TTC549 (cell line): ENCODE data around the gene AP1G2.
"Not testable (repeated sequence)": the region's sequence is repeated elsewhere in the genome, so short reads cannot be mapped to it uniquely, and the experiment has no call there.

ENCODE experiments used
- FAIRE-seq: peaks from 2 replicates; lab custom pipeline; 2012; peaks lifted over from hg19 to GRCh38; lab: Jason Lieb, UNC

The AP1G2 gene

DNA sequence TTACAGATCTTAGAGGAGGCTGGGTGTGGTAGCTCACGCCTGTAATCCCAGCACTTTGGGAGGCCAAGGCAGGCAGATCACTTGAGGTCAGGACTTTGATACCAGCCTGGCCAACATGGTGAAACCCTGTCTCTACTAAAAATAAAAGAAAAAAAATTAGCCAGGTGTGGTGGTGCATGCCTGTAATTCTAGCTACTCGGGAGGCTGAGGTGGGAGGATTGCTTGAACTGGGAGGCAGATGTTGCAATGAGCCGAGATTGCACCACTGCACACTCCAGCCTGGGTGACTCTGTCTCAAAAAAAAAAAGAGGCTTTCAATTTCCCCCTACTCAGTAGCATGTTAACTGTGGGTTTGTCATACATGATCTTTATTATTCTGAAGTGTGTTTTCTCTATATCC lies 26.6 kb upstream of the AP1G2 start:
- not testable (repeated sequence) for FAIRE-seq

DNA sequence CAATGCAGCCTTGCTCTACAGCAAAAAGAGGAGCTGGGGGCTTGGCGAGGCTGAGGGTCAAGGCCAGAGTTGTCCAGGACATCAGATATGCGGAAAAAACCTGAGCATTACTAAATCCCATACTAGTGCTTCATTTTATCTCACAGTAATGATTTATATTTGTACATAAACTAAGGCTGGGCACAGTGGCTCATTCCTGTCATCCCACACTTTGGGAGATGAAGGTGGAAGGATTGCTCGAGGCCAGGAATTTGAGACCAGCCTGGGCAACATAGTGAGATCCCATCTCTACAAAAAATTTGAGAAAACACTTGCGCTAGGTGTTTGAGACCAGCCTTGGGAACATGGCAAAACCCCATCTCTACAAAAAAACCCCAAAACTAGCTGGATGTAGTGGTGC lies 22.6 kb upstream of the AP1G2 start:
- FAIRE-seq: no peak

DNA sequence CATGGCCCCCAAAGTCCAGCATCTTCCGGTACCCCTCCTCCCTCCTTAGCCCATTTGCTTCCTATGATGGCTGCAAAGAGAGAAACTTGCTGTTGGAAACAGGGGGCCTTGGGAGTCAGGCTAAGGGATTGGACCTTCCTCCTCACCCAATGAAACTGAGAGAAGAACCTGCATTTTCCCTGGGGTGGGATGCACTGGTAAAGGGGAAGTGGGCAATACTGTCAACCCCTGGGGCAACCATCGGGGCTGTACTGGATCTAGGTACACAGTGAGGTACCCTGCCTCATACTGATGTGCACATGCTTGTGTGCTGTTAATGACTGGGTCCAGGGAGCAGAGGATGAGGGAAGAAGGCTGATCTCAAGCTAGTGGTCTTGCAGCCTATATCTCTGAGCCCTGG lies 22.0 kb upstream of the AP1G2 start:
- FAIRE-seq: no peak

DNA sequence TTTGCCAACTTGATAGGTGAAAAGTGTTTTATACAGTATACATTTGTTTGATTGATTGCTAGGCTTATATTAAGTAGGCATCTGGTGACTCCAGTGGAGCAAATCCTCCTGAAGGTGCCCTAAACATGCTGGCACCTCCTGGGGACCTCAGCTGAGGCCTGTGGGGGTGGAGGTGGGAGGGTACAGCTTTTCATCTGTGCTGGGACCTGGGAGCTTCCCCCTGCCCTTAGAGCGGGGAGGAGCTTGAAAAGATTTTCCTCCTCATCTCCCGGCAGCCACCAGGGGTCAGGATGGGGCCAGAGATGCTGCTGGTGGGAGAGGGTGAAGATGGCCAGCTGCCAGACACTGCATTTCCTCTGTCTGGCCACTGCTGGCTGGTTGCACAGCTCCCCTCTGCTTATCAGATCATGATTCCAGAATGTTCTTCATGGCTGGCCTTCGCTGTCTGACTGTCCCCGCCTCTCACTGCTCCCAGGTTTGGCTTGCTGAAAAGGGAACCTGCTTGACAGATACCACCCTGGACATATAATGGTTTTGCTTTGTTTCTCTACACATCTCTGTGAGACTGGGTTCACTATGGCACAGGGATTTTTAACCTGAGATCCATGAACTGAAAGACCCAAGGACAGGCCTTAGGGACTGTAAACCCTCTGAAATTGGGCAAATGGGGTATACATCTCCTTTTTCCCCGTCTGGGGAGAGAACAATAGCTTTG lies 21.4 kb upstream of the AP1G2 start:
- FAIRE-seq: no peak

DNA sequence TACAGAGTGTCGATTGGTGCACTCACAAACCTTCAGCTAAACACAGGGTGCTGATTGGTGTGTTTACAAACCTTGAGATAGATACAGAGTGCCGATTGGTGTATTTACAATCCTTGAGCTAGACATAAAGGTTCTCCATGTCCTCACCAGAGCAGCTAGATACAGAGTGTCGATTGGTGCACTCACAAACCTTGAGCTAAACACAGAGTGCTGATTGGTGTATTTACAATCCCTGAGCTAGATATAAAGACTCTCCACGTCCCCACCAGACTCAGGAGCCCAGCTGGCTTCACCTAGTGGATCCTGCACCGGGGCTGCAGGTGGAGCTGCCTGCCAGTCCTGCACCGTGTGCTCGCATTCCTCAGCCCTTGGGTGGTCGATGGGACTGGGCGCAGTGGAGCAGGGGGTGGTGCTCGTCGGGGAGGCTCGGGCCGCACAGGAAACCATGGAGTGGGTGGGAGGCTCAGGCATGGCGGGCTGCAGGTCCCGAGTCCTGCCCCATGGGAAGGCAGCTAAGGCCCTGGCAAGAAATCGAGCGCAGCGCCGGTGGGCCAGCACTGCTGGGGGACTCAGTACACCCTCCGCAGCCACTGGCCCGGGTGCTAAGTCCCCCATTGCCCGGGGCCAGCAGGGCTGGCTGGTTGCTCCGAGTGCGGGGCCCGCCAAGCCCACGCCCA lies 17.1 kb upstream of the AP1G2 start:
- FAIRE-seq: not testable (repeated sequence)

DNA sequence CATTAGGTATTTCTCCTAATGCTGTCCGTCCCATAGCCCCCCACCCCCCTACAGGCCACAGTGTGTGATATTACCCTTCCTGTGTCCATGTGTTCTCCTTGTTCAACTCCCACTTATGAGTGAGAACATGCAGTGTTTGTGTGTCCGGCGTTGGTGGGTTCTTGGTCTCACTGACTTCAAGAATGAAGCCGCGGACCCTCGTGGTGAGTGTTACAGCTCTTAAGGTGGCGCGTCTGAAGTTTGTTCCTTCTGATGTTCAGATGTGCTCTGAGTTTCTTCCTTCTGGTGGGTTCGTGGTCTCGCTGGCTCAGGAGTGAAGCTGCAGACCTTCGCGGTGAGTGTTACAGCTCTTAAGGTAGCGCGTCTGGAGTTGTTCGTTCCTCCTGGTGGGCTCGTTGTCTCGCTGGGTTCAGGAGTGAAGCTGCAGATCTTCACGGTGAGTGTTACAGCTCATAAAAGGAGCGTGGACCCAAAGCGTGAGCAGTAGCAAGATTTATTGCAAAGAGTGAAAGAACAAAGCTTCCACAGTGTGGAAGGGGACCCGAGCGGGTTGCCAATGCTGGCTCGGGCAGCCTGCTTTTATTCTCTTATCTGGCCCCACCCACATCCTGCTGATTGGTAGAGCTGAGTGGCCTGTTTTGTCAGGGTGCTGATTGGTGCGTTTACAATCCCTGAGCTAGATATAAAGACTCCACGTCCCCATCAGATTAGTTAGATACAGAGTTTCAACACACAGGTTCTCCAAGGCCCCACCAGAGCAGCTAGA lies 16.4 kb upstream of the AP1G2 start:
- not testable (repeated sequence) for FAIRE-seq

DNA sequence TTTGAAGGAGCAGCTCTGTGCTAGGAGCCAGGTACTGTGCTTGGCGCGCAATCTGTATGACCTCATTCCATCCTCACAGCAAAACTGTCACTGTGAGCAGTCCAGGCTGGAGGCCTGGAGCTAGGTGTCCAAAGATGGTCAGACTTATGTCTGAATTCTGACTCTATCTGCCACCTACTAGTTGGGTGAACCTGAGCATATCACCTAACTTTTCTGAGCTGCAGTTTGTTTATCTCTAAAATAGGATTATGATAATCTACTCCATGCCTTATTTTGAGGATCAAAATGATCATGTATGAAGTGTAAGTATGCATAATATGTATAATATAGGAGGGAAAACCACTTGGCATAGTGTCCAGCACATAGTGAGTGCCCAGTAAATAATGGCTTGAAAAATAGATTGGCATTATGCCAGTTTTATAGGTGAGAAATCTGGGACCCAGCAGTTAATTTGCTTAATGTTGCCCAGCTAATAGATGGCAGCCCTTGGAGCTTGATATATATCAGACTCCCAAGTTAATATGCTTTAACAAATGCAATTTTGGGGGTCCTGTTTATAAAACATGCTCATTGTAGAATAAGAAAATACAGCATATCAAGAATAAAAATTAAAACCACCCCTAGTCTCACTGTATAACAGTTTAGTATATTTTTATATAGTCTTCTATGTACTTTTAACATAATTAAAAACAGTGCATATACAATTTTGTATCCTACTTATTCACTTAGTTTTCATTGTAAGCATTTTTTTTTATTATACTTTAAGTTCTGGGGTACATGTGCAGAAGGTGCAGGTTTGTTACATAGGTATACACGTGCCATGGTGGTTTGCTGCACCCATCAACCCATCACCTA lies 15.5 kb upstream of the AP1G2 start:
- no peak for FAIRE-seq

DNA sequence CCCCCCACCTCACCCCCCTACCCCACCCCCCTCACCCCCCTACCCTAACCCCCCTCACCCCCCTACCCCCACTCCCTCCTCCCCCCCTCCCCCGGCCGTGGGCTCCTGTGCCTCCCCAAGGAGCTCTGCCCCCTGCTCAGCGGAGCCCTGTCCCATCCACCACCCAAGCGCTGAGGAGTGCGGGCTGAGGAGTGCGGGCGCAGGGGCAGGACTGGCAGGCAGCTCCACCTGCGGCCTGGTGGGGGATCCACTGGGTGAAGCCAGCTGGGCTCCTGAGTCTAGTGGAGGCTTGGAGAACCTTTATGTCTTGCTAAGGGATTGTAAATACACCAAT lies 13.3 kb upstream of the AP1G2 start:
- FAIRE-seq: no peak

DNA sequence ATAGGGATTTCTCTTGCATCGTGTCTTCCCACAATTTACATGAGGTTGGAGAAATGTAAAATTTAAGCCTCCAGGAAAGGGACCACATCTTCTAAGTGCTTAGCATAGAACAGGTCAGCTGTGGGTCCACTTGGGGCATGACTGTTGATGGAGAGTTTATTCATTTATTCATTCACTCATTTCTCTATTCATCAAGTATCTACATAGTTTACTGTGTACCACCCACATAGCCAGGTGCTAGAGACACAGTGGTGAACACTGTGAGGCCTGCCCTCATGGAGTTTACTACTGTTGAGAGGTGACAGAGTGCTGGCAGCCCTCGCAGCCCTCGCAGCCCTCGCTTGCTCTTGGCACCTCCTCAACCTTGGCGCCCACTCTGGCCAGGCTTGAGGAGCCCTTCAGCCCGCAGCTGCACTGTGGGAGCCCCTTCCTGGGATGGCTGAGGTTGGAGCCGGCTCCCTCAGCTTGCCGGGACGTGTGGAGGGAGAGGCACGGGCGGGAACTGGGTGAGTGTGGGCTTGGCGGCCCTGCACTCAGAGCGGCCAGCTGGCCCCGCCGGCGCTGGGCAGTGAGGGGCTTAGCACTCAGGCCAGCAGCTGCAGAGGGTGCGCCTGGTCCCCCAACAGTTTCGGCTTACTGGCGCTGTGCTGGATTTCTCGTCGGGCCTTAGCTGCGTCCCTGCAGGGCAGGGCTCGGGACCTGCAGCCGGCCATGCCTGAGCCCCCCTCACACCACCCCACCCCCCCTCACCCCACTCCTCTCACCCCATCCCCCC lies 12.7 kb upstream of the AP1G2 start:
- FAIRE-seq: no peak

DNA sequence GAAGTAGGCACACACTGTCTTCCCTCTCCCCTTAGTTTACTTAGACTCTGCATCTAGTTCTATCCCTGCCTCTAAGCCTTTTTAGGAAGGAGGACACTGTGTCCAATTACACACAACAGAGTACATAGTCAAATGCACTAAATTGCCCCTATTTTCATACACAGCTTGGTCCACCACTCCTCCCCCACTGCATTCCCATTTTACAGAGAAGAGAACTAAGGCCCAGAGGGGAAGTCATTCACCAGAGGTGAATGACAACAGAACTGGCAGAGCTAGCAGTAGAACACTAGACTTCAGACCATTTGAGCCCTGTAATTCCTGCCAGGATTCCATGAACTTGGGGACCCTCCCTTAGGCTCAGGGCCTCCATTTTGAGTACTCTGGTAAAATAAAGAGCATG lies 12.1 kb upstream of the AP1G2 start:
- FAIRE-seq: no peak

DNA sequence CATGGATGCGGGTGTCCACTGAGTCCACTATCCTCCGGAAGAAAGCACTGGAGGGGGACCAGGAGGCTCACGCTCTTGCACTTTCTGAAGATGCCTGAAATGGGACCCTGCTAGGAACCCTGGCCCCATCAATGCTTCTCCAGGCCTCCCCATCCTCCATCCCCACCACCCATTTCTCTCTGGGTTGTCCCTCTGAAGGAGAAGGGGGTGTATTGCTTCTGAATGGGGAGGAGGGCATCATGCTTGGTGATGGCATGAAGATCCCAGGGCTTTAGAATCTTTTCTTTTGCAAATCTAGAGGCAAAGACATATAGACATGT lies 11.7 kb upstream of the AP1G2 start:
- FAIRE-seq: no peak

DNA sequence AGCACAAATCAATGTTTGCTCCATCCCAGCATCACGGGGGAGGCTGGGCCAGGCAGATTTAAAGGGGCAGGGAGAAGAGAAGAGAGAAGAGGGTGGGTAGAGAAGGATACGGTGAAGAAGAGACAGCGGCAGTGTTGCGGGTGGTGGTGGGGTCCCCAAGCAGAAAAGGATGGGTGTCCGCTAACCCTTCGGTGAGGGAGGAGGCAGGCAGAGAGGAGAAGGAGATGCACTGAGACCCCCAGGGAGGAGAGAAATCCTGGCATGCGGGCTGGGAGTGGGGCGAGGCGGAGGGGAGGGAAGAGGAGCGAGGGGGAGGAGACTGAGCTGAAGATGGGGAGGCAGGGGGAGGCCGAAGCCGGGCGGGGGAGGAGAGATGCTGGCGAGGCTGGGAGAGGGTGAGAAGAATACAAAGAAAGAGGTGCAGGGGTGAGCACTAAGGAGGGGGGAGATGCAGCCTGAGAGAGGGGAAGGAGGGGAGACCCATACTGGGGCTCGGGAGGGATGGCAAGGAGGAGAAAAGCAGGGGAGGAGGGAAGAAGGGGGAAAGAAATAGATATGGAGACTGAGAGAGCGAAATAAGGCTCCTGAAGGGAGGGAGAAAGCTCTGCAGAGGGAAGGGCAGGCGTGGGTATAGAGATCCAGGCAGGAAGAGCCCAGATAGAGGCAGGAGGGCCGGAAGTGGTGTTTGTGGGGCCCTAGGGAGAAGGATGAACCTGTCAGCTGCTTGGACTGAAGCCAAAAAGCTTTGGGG lies 11.1 kb upstream of the AP1G2 start, which contains the start of gene JPH4:
Gene JPH4, minus strand, starts transcription at position 231 of the 751 bp plus-strand sequence. CDS start 1,337 bp downstream, outside the sequence.
- FAIRE-seq: no peak

DNA sequence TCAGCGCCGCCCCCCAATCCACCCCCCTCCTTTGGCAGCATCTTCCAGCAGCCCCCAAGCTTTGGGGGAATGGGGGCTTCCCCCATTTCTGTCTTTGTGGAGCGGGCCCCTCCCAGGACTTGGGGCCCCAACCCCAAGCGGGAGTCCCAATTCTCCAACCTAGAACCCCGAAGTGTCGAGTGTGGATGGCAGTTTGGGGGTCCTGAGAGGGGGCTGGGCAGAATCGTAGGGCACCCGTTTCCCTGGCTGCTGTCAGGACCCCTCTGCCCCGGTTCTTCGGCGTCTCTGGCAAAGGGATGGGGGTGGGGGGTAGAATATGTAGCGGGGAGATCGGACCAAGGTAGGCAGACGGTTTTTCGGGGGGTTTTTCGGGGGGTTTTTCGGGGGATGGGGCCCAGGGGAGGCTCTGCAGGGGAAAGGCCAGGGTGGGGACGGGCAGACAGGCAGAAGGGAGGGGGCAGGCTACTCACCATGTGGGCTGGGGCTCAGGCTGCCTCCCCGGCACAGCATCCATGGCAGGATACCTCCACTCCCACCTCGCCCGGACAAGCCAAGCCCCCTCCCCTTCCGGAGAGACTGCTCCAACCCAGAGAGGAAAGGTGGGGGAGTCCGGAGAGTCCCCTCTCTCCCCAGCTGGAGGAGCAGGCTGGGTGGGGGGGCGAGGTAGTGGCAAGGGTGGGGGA lies 10.3 kb upstream of the AP1G2 start:
- FAIRE-seq: no peak

DNA sequence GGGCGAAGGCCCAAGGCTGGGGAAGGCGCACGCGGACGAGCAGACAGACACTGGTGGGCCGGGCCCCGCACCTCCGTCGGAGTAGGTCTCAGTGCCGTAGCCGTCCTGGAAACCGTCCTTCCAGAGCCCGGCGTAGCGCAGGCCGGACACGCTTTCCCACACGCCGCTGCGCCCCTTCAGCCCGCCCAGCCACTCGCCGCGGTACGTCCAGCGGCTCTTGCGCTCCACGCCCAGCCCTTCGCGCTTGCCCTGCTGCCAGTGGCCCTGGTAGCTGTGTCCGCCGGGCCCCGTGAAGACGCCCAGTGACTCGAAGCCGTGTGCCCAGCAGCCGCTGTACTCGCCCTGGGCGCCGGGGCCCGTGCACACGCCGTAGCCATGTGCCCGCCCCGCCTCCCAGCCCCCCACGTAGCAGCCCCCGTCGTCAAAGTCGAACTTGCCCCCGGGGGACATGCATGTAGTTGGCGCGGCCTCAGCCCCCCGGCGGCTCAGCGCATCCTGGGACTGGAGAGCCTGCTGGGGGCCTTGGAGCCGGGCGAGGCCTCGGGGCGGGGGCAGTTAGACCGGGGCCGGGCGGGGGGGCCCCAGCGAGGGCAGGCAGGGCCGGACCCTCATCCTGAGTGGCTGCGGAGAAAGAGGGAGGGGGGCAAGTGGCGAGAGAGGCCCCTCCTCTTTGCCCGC lies 9.6 kb upstream of the AP1G2 start:
- FAIRE-seq: no peak

DNA sequence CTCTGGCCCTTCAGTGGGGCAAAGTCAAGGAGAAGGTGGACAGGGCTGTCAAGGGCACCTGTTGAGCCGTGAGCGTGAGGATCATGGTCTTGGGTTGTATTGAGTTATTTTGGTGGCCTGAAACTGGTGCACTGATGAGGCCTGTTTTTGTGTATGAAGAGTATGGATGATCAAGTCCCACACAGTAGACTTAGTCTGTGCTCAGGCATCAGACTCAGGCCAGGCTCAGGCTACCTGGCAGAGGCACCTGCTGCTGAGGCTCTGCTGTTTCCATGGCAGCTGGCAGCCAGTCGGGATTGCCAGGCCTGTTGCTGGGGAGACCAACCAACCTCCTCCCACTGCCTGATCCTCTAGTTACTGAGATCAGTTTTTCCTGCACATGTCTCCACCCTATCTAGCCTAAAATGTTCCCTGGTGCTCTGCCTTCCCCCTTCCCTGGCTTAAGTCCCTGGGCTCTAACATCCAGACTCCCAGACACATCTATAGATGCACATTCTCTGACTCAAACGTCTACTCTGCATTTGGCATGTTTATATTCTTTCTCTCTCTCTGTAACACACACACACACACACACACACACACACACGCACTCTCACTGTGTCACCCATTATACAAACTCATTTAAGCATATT lies 5.9 kb upstream of the AP1G2 start:
- FAIRE-seq: no peak

DNA sequence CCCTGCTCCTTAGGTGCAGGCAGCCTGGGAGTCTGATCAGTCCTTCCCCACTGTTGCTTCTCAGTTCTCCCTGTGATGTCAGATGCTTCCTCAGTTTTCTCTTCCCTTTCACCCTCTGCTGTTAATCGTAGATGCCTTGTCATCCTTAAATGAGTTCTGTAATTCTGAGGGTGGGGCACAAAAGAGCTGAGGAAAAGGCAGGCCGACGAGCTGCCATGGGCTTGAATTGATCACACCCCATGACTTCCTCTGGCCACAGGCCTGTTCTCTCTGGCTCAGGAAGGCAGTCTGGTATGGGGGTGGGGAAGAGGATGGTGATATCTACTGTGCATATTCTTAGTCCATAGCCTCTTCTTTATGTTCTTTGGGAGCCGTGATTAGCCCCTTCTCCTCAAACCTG lies 5.2 kb upstream of the AP1G2 start:
- FAIRE-seq: no peak

DNA sequence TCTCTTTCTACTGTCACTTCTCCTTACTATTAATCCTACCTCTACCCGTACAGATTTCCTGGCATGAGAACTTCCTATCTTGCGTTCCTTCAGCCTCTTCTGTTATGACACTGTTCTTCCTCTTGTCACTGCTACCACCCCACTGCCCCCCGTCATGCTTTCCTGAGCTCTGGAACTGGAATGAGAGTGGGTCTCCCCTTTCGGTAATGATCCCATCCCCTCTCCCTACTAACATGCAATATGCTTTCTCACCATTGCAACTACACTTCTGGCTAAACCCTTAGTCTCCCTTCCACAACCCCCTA lies 4.9 kb upstream of the AP1G2 start:
- no peak for FAIRE-seq

DNA sequence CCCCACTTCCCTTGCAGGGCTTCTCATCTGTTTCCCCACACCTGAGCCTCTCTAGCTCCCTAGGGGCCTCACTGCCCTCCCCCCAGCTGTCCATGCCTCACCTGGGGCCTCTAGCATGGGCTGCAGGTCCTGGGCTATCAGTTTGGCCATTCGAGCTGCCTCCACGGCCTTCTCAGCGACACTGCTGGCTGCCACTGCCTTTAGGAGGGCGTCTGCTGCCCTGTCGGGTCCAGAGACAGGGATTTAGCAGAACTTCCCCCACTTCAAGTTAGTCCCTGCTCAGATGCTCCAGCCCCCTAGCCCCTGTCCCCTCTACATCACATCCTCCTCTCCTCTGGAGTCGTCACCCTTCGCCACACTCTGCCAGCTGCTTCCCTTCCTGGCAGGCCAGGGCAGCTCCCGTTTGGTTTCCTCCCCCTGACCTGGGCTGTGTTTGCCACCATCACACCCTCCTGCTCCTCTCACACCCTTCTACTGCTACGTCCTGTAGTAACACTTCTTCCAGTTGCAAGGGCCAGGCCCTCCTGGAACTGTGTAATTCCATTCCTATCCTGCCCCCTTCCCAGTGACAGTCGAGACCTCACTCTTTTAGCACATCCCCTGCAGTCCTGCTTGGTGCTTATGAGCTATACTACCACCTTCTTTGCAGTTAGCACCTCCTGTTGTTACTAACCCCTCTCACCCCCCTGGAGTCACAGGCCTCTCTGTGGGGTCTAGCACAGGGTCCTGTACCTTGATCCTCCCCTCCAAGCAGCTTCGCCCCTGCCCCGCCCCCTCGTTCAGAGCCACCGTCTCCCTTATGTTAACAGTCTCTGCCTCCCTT lies 4.3 kb upstream of the AP1G2 start:
- no peak for FAIRE-seq
